Esophagus squamous epithelium (tissue), 4 donors: ENCODE measurements around the gene EEF1G.

ENCODE experiments used
- CTCF ChIP-seq, 6 experiments: fragments of 450-650 bp in 4 of 6; fragments of 200-600 bp in 2 of 6; sonication (generic) in 2 of 6; IDR thresholded peaks; one replicate each; pipeline ENCODE4 v1.5.1; 2016 to 2019; ENCODE audit warnings: antibody characterized with exemption in 6 of 6, mild to moderate bottlenecking in 4 of 6, moderate library complexity in 4 of 6
- POLR2A ChIP-seq, 4 donors: fragments of 450-650 bp; IDR thresholded peaks; one replicate each; pipeline ENCODE4 v1.6.1; 2017; ENCODE audit warnings: antibody characterized with exemption in 4 of 4, mild to moderate bottlenecking in 4 of 4, moderate library complexity in 3 of 4

- TF ChIP-seq POLR2A (IDR thresholded peaks at IDR 0.05): no peak
- TF ChIP-seq CTCF (IDR thresholded peaks at IDR 0.05): no peak
These were observed 7.4 kb downstream of the EEF1G start for GRCh38 chr11:62566247-62566646.
